ENCODE measurements around the gene CAMTA1. TPM values are rescaled to one million over a fixed set of nuclear protein-coding genes. Genes with fewer than 3 reads are reported as not detected.
"Not testable (repeated sequence)": the region's sequence is repeated elsewhere in the genome, so short reads cannot be mapped to it uniquely, and the experiment has no call there.

CAMTA1 gene
- total RNA-seq, 1 donor: 56.1 TPM

- peak; percentile 44 for DNase-seq (ENCODE audit: low read depth)
- H3K4me3 ChIP-seq (ENCODE audit: low read depth, low read length): no peak overlapping the region
- TF ChIP-seq CTCF (IDR thresholded peaks at IDR 0.05; ENCODE audit: insufficient read depth, low read depth, low read length): no peak
Measured at GRCh38 chr1:6918186-6918924, 133.1 kb downstream of the CAMTA1 start.

GRCh38 chr1:6918925-6919511 lies 133.8 kb downstream of the CAMTA1 start:
- no peak for TF ChIP-seq CTCF (IDR thresholded peaks at IDR 0.05; ENCODE audit: insufficient read depth, low read depth, low read length)
- DNase-seq (ENCODE audit: low read depth): no peak
- H3K4me3 ChIP-seq (ENCODE audit: low read depth, low read length): no peak overlapping the region

- not testable (repeated sequence) for DNase-seq (ENCODE audit: low read depth); H3K4me3 ChIP-seq (ENCODE audit: low read depth, low read length)
Measured at GRCh38 chr1:6921506-6921905, 136.3 kb downstream of the CAMTA1 start.

- DNase-seq (ENCODE audit: low read depth): peak; percentile 60
- no peak for TF ChIP-seq CTCF (IDR thresholded peaks at IDR 0.05; ENCODE audit: insufficient read depth, low read depth, low read length)
- H3K4me3 ChIP-seq (ENCODE audit: low read depth, low read length): no peak overlapping the region
Measured at GRCh38 chr1:6922096-6922931, 137.1 kb downstream of the CAMTA1 start.

GRCh38 chr1:6923012-6923411 lies 137.8 kb downstream of the CAMTA1 start:
- no peak for TF ChIP-seq CTCF (IDR thresholded peaks at IDR 0.05; ENCODE audit: insufficient read depth, low read depth, low read length)
- no peak overlapping the region for H3K4me3 ChIP-seq (ENCODE audit: low read depth, low read length)

GRCh38 chr1:6923416-6923815 lies 138.2 kb downstream of the CAMTA1 start:
- no peak for DNase-seq (ENCODE audit: low read depth)
- no peak for TF ChIP-seq CTCF (IDR thresholded peaks at IDR 0.05; ENCODE audit: insufficient read depth, low read depth, low read length)

More at GRCh38 chr1:6923012-6923411, 137.8 kb downstream of the CAMTA1 start:
- no peak for DNase-seq (ENCODE audit: low read depth)

More at GRCh38 chr1:6923416-6923815, 138.2 kb downstream of the CAMTA1 start:
- no peak overlapping the region for H3K4me3 ChIP-seq (ENCODE audit: low read depth, low read length)

Data from fibroblast of villous mesenchyme (primary cell).